ENCODE data around the gene WNT2.

DNA sequence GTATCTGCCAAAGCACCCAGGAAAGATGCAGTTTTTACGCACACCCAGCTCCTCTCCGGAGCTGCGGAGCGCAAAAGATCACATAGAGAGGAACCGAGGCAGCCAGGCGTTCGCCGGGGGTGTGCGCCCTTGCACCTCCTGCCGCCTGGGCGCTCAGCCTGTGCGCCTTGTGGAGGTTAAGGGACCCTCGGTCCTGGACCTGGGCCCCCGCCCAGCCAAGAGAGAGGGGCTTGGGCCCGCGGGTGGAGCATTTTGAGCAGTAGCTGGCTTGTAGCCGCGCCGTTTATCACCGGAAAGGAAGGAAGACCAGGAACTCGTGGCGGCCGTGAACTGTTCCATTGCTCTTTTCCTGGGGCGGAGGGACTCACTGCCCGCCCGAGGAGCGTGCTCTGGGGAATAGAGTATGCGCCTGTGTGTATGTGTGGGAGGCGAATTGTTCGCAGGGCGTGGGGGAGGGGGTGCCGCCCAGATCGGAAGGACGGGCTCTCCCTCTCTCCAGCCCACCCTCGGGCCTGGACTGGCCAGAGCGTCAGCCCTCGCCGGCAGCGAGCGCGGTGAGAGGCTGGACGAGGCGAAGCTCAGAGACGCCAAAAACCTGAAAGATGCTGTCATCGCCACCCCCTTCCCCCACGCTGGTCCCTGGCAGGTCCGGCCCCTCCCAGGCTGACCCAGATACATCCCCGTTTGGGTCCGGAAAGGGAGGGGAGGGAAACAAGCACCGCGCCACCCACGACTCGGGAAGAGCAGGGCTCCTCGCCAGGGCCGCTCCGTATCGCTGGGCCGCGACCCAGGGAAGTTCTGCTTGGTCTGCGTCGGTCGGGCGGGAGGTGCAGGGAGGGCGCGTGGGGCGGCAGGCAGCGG, 1.2 kb upstream of the WNT2 start:
- TF ChIP-seq, protein P1, sequence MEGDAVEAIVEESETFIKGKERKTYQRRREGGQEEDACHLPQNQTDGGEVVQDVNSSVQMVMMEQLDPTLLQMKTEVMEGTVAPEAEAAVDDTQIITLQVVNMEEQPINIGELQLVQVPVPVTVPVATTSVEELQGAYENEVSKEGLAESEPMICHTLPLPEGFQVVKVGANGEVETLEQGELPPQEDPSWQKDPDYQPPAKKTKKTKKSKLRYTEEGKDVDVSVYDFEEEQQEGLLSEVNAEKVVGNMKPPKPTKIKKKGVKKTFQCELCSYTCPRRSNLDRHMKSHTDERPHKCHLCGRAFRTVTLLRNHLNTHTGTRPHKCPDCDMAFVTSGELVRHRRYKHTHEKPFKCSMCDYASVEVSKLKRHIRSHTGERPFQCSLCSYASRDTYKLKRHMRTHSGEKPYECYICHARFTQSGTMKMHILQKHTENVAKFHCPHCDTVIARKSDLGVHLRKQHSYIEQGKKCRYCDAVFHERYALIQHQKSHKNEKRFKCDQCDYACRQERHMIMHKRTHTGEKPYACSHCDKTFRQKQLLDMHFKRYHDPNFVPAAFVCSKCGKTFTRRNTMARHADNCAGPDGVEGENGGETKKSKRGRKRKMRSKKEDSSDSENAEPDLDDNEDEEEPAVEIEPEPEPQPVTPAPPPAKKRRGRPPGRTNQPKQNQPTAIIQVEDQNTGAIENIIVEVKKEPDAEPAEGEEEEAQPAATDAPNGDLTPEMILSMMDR (conservative IDR thresholded peaks at IDR 0.05; ENCODE audit: low read depth, low read length) = no peak
- TF ChIP-seq EZH2 (IDR thresholded peaks at IDR 0.05; ENCODE audit: low read length, unreplicated experiment) = no peak
- no peak for TF ChIP-seq EZH2phosphoT487 (IDR thresholded peaks at IDR 0.05; ENCODE audit: borderline replicate concordance, low read length)
